Measurements from ENCODE around the gene PDP2.
"Not testable (repeated sequence)": the region's sequence is repeated elsewhere in the genome, so short reads cannot be mapped to it uniquely, and the experiment has no call there.

PDP2 gene

DNA sequence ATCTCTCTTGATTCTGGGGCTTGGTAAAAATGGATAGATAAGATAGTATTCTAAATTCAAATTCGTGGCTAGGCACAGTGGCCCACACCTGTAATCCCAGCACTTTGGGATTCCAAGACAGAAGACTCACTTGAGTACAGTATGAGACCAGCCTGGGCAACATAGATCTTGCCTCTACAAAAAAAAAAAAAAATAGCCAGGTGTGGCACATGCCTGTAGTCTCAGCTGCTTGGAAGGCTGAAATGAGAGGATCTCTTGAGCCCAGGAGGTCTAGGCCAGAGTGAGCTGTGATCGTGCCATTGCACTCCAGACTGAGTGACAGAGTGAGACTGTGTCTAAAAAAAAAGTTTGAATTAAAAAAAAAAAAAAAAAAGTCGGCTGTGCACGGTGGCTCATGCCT, 9.3 kb downstream of the PDP2 start:
- no peak overlapping the region for H3K4me3 Mint-ChIP-seq
- no peak for ATAC-seq
- no peaks in the 10 kb centered on the region for H3K27me3 Mint-ChIP-seq
- no peak for DNase-seq
- H3K9me3 Mint-ChIP-seq = no peaks in the 10 kb centered on the region
- peak overlapping the region; percentile 55 to 59 for H3K27ac Mint-ChIP-seq
- peaks cover 48% of the 10 kb centered on the region for H3K4me1 Mint-ChIP-seq

DNA sequence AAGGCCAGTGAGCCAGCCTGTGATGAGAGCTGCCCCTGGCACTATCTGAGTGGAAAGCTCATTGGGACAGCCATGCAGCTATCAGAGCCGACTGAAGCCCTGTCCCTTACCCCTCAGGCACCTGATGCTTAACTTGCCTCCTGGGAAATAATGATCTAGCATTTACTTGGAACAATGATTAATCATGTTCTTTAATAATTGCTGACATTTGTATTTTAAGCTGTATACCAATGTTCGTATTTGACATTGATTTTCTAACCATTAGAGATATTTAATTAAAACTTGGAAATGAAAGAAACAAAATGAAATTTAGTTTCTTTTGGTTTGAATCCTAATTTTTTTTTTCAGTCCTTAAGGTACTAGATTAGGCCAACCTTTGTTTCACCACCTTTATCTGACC, 10.5 kb downstream of the PDP2 start:
- H3K4me3 Mint-ChIP-seq = no peak overlapping the region
- H3K9me3 Mint-ChIP-seq = no peaks in the 10 kb centered on the region
- DNase-seq (no peak), ATAC-seq (no peak)
- peaks cover 48% of the 10 kb centered on the region for H3K4me1 Mint-ChIP-seq
- no peaks in the 10 kb centered on the region for H3K27me3 Mint-ChIP-seq
- H3K27ac Mint-ChIP-seq = no peak overlapping the region

DNA sequence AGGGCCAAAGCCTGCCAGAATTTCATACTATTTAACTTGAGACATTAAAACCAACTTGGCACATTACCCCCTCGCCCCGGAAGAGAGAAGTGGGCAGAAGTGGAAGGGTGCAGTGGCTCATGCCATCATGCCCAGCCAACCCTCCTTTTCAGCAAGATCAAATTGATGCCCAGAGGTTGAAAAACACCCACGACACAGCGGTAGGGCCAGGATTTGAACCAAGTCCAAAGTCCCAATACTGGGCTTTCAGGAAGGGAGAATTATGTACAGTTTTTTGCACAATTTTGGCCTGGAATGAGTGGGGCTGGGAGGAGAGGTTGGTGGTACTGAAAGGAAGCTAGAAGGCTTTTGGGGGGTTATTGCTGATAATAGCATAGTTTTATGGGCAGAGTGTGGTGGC, 11.0 kb downstream of the PDP2 start:
- no peaks in the 10 kb centered on the region for H3K9me3 Mint-ChIP-seq
- DNase-seq (no peak), ATAC-seq (no peak)
- H3K27me3 Mint-ChIP-seq = no peaks in the 10 kb centered on the region
- peaks cover 50% of the 10 kb centered on the region for H3K4me1 Mint-ChIP-seq
- H3K4me3 Mint-ChIP-seq = no peak overlapping the region
- H3K27ac Mint-ChIP-seq = no peak overlapping the region

DNA sequence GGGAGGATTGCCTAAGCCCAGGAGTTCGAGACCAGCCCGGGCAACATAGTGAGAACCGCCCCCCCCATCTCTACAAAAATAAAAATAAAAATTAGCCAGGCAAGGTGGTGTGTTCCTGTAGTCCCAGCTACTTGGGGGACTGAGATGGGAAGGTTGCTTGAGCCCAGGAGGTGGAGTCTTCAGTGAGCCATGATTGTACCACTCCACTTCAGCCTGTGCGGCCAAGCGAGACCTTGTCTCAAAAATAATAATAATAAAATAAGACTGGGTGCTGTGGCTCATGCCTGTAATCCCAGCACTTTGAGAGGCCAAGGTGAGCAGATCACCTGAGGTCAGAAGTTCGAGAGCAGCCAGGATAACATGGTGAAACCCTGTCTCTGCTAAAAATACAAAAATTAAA, 11.5 kb downstream of the PDP2 start:
- no peaks in the 10 kb centered on the region for H3K27me3 Mint-ChIP-seq
- peaks cover 46% of the 10 kb centered on the region for H3K4me1 Mint-ChIP-seq
- DNase-seq (no peak), ATAC-seq (no peak)
- H3K27ac Mint-ChIP-seq = no peak overlapping the region
- H3K4me3 Mint-ChIP-seq = no peak overlapping the region
- H3K9me3 Mint-ChIP-seq = no peaks in the 10 kb centered on the region

DNA sequence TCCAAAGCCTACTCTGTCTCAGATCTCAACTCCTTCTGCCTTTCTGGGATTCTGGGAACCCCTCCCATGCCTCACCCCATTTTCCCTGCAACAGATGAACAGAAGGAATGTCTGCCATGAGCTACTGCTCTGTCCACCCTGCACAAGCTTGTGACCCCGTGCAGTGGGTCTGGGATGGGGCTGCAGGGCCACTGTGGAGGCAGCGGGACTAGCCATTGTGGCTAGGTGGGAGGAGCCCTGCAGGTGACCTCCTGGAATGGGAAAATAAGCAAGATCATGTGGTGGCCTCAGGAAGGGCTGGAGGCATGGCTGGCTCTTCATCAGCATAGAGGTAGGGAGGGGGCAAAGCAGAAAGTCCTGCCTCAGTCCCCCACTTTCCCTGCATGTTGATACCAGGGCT, 13.7 kb downstream of the PDP2 start:
- H3K27ac Mint-ChIP-seq = no peak overlapping the region
- no peak for ATAC-seq
- H3K4me1 Mint-ChIP-seq = peaks cover 25% of the 10 kb centered on the region
- no peaks in the 10 kb centered on the region for H3K27me3 Mint-ChIP-seq
- DNase-seq = no peak
- H3K4me3 Mint-ChIP-seq = no peak overlapping the region
- no peaks in the 10 kb centered on the region for H3K9me3 Mint-ChIP-seq

DNA sequence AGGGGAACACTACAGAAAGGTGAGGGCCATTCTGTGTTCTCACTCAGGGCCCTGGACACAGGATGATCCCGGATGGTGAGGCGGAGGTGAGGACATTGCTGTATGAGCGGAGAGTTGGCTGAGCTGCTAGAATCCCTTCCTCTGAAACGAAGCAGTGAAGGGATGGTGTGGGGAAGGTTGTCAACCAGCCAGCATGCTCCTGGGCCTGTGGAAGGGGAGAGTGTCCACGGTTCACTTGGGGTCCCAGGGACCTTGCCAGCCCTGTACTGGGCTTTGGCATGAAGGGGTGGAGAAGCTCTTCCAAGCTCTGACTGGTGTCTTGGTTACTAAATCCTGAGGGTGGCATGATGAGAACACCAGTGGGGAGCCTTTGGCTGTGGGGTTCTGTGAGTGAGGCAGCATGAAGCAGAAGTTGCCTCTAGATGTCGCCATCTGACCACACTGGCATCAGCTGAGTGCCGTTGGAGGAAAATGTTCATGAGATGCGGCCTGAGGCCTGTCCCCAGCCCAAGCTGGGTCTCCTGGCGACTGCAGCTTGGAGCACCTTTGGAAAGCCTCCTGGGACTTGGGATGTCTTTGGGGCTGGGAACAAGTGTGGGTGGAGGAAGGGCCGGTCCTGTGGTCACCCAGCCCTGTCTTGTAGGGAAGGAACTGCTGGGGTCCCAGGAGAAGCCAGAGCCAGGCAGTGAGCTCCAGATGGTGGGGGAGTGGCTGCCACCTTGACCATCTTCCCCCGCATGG, 14.8 kb downstream of the PDP2 start:
- Mint-ChIP-seq H3K27ac (no peak overlapping the region), H3K4me3 (no peak overlapping the region)
- ATAC-seq = peak; percentile 92

DNA sequence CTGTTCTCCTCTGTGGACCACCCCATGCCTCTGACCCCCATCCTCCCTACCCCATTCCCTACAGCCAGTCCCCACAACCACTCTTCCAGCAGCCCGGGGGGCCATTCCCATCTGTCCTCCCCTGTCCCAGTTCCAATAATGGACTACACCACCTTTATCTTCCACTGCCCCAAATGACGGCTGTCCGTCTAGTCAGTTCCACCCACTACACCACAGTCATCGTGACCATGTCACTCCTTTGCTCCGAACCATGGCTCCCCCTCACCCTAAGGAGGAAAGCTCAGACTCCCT, 15.3 kb downstream of the PDP2 start:
- Mint-ChIP-seq H3K4me1 (peaks cover 25% of the 10 kb centered on the region), H3K27ac (no peak overlapping the region), H3K27me3 (no peaks in the 10 kb centered on the region), H3K4me3 (no peak overlapping the region), H3K9me3 (no peaks in the 10 kb centered on the region)
- DNase-seq = no peak
- ATAC-seq = no peak

More for the DNA sequence above, 14.8 kb downstream of the PDP2 start:
- Mint-ChIP-seq H3K9me3 (no peaks in the 10 kb centered on the region), H3K27me3 (no peaks in the 10 kb centered on the region), H3K4me1 (peaks cover 25% of the 10 kb centered on the region)
- DNase-seq = peak; percentile 49 to 63

DNA sequence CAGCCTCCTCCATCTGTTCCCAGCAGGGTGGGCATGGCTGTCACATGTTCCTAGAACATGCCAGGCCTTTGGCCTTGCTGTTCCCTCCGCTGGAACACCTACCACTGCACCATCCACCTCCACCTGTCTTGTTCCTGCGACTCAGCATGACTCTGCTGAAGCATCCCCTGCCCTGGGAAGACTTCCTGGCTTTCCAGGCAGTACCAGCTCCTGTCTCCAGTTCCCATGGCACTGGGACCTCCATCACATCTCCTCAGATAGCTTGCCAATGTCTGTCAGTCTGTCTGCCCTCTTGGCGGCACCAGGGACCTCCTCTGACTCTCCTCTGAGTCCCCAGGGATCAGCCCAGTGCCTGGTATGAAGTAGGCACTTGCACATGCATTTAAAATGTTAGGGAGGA, 15.7 kb downstream of the PDP2 start:
- no peaks in the 10 kb centered on the region for H3K27me3 Mint-ChIP-seq
- H3K27ac Mint-ChIP-seq = peak overlapping the region in 1 of 2 donors; percentile 4
- no peak for ATAC-seq
- H3K9me3 Mint-ChIP-seq = no peaks in the 10 kb centered on the region
- H3K4me3 Mint-ChIP-seq = no peak overlapping the region
- no peak for DNase-seq
- H3K4me1 Mint-ChIP-seq = peaks cover 25% of the 10 kb centered on the region

DNA sequence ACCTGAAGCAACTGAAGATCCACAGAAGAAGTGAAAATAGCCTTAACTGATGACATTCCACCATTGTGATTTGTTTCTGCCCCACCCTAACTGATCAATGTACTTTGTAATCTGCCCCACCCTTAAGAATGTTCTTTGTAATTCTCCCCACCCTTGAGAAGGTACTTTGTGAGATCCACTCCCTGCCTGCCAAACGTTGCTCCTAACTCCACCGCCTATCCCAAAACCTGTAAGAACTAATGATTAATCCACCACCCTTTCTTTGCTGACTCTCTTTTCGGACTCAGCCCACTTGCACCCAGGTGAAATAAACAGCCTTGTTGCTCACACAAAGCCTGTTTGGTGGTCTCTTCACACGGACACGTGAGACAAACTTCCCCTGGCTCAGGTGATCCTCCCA, 16.4 kb downstream of the PDP2 start:
- not testable (repeated sequence) for DNase-seq, H3K27ac Mint-ChIP-seq, H3K27me3 Mint-ChIP-seq, ATAC-seq, H3K9me3 Mint-ChIP-seq, H3K4me3 Mint-ChIP-seq
- peaks cover 25% of the 10 kb centered on the region for H3K4me1 Mint-ChIP-seq

DNA sequence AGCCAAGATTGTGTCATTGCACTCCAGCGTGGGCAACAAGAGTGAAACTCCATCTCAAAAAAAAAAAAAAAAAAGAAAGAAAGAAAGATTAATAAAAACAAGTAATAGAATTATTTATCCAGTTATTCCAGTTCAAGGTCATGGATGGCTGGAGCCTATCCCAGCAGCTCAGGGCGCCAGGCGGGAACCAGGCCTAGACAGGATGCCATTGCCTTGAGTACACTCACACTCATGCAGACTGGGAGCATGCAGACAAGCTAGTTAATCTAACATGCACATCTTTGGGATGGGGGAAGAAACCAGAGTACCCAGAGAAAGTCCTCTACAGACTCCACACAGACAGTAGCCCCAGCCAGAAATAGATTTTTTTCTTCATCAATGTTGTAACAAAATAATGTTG, 17.9 kb downstream of the PDP2 start:
- Mint-ChIP-seq H3K4me1 (peaks cover 16% of the 10 kb centered on the region), H3K9me3 (no peaks in the 10 kb centered on the region), H3K27me3 (no peaks in the 10 kb centered on the region), H3K4me3 (no peak overlapping the region), H3K27ac (no peak overlapping the region)
- no peak for ATAC-seq
- no peak for DNase-seq

DNA sequence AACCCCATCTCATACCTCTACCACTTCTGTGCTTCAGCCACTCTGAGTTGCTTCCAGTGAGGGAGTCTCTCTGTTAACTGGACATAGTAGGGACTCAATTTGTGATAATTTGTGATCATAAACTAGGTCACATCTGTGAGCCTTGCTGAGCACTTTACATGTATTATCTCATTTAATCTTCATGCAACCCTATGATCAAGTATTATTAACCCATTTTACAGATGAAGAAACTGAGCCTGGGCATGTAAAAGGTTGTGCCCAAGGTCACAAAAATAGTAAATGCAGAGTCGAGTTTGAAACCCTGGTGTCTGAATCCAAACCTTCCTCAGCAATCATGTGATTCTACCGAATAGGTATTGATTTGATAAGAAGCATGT, 18.6 kb downstream of the PDP2 start:
- Mint-ChIP-seq H3K4me1 (peaks cover 15% of the 10 kb centered on the region), H3K4me3 (no peak overlapping the region), H3K27me3 (no peaks in the 10 kb centered on the region), H3K9me3 (no peaks in the 10 kb centered on the region), H3K27ac (peak overlapping the region; percentile 21 to 66)
- no peak for ATAC-seq
- DNase-seq = no peak

DNA sequence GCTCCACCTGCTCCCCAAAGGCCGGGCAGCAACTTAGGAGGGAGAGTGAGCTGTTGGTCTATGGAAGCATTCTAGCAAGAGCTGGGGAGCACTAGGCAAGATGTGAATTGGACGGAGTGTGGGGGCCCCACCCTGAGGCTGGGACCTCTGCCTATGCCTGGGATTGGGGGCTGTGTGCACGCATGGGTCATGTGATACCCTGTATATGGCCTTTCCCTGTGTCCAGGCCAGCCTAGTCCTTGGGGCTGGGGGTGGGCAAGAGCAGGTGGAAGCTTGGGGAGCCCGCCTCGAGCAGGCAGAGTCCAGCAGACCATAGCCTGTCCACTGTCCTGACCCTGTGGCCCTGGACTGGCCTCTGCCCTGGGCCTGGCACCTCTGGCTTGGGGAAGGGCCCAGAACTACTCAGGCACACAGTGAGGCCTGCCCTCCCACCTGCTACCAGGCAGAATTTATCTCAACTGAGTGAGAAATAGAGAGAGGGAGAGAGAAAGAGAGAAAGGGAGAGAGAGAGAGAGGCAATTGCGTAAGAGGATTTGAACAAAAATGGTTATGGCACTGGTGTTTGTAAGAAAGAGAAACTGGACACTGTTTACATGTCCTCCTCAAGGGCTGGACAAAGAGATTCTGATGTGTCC, 19.1 kb downstream of the PDP2 start:
- H3K9me3 Mint-ChIP-seq = no peaks in the 10 kb centered on the region

DNA sequence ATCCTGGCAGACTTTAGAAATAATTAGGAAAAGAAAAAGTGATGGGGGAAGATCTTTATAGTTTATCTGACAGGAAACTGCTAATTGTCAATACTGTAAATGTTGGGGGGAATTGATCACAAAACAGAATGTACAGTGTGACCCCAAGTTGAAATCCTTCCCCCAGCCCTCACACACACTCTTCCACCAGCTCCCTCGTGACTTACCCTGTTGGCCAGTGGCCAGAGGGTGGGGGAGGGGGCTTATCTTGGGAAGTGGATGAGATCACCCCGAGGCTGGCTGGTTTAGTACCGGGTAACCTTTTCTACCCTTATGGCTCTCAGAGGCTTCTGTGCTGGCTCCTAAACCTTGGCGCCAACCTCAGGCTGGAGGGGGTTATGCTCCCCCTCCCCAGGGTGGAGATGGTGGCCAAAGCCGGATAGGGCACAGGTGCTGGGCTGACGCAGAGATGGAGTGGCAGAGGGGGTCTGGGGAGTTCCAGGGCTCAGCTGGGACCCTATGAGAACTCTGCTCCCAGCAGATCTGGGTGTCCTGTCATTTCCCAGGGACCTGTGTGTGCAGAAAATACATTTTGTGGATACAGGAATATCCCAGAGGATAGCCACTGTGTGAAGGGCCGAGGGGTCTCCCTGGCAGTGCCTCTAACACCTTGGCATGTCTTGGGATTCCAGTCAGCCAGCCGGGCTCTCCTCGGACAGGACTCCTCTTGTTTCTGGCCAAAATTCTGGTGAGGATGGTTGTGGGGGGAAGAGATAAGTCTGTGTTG, 19.8 kb downstream of the PDP2 start:
- ATAC-seq = no peak
- H3K9me3 Mint-ChIP-seq = no peaks in the 10 kb centered on the region
- H3K27me3 Mint-ChIP-seq = no peaks in the 10 kb centered on the region
- no peak overlapping the region for H3K27ac Mint-ChIP-seq
- H3K4me1 Mint-ChIP-seq = peaks cover 10% of the 10 kb centered on the region
- DNase-seq = no peak
- H3K4me3 Mint-ChIP-seq = no peak overlapping the region

More for the DNA sequence above, 19.1 kb downstream of the PDP2 start:
- Mint-ChIP-seq H3K27me3 (no peaks in the 10 kb centered on the region), H3K27ac (peak overlapping the region in 1 of 2 donors; percentile 21), H3K4me1 (peaks cover 15% of the 10 kb centered on the region), H3K4me3 (no peak overlapping the region)
- ATAC-seq (no peak), DNase-seq (no peak)

DNA sequence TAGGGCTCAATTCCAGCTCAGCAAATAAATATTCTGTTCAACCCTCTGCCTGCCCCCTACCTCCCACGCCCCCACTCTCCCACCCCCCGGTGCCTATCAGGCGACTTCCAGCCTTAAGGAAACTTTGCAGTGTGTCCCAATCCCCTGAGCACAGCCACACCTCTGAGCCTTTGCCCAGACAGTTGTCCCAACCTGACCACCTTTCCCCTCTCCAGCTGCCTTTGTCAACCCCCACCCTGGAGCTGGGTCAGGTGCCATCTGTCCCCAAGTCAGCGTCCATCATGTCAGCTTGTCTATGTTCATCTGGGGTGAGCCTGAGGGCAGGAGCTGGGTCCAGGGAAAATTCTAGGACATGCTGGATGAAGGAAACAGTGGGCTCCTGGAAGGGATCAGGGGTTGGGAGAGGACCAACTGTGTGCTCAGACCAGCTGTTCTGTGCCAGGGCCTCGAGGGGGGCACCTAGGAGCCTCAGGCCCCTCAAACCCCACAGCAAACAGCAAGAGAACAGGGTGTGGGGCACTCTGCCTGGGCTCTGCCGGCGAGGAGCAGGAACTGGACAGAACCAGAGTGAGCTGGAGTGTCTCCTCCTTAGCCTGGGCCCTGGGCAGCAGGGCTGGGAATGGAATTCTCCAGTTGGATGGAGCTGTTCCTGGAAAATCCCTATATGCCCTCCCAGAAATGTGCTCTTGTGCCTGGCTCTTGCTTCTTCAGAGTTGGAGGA, 20.6 kb downstream of the PDP2 start:
- no peaks in the 10 kb centered on the region for H3K9me3 Mint-ChIP-seq
- ATAC-seq (no peak), DNase-seq (no peak)
- no peak overlapping the region for H3K4me3 Mint-ChIP-seq
- H3K27ac Mint-ChIP-seq = no peak overlapping the region
- peaks cover 10% of the 10 kb centered on the region for H3K4me1 Mint-ChIP-seq
- no peaks in the 10 kb centered on the region for H3K27me3 Mint-ChIP-seq

DNA sequence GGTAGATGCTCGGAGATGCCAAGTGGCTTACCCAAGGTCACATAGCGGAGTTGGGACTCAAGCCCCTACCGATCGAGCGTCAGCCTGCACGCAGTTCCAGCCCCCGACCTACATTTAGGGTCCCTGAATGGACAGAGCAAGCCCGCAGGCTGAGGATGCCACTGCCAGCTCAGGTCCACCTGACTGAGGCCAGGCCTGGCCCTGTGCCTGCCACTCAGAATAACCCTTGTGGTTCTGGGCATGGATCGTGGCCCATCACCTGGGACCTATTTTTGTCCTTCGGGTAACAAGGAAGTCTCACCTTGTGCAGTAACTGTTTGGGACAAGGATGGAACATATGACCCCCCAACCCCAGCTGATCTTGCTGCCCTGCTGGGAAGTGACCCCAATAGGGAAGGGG, 21.3 kb downstream of the PDP2 start:
- H3K27ac Mint-ChIP-seq = no peak overlapping the region
- DNase-seq = no peak

More for the DNA sequence above, 21.3 kb downstream of the PDP2 start:
- ATAC-seq = no peak
- H3K4me3 Mint-ChIP-seq = no peak overlapping the region
- no peaks in the 10 kb centered on the region for H3K27me3 Mint-ChIP-seq
- no peaks in the 10 kb centered on the region for H3K9me3 Mint-ChIP-seq
- H3K4me1 Mint-ChIP-seq = peaks cover 15% of the 10 kb centered on the region
